IMR-90 (cell line): ENCODE measurements around the gene SBF1. TPM values are rescaled to one million over a fixed set of nuclear protein-coding genes. Genes with fewer than 3 reads are reported as not detected.

Experiments used
- ATAC-seq: fragments of 200-7000 bp; cut with Tn5 transposase; 2 replicates; pipeline ENCODE4 v1.9.1; 2020; ENCODE audit warnings: low read depth, mild to moderate bottlenecking, moderate library complexity
- BruUV-seq: library from RNA; stranded (reverse); fragments of 400-500 nt; replicated peaks from 2 replicates; lab custom pipeline; 2021; lab: Mats Ljungman, UMichigan
- CTCF ChIA-PET: fragments of 300-600 bp; formaldehyde crosslinking; extraction: SDS; loops from one replicate; lab custom pipeline; 2021; ENCODE audit warnings: antibody characterized with exemption; lab: Yijun Ruan, JAX
- POLR2A ChIA-PET: fragments of 300-600 bp; sonication (Branson Sonifier 250); formaldehyde crosslinking; loops from one replicate; lab custom pipeline; 2022; ENCODE audit warnings: antibody characterized with exemption; ENCODE audit not compliant: unreplicated experiment; lab: Charles Lee
- DNase-seq: peaks from one replicate; pipeline ENCODE4 v3.0.0; 2013
- H2AFZ ChIP-seq: replicated peaks from 2 replicates; pipeline ENCODE3; 2013; ENCODE audit warnings: low read length, mild to moderate bottlenecking; ENCODE audit not compliant: poor library complexity
- H2AK5ac ChIP-seq: 2 replicates; pipeline ENCODE4 v1.6.1; 2013; ENCODE audit warnings: low read depth, low read length, inconsistent platforms
- H2AK9ac ChIP-seq: replicated peaks from 2 replicates; pipeline ENCODE3; 2013; ENCODE audit warnings: mild to moderate bottlenecking, low read depth, low read length, moderate library complexity; ENCODE audit not compliant: poor library complexity
- H2BK120ac ChIP-seq: 2 replicates; pipeline ENCODE4 v1.6.1; 2013; ENCODE audit warnings: low read depth, low read length, inconsistent platforms
- H2BK15ac ChIP-seq: 3 replicates; pipeline ENCODE4 v1.6.1; 2013; ENCODE audit warnings: low read depth, low read length, inconsistent platforms
- H2BK20ac ChIP-seq: 2 replicates; pipeline ENCODE4 v1.6.1; 2013; ENCODE audit warnings: low read depth, mild to moderate bottlenecking, inconsistent platforms, low read length, moderate library complexity
- H2BK5ac ChIP-seq: 2 replicates; pipeline ENCODE4 v1.6.1; 2013; ENCODE audit warnings: mild to moderate bottlenecking, low read depth, low read length, inconsistent platforms; ENCODE audit not compliant: poor library complexity, severe bottlenecking
- H3K14ac ChIP-seq: replicated peaks from 2 replicates; pipeline ENCODE4 v1.6.1; 2013; ENCODE audit warnings: low read depth, low read length, inconsistent platforms
- H3K18ac ChIP-seq: 2 replicates; pipeline ENCODE4 v1.6.1; 2013; ENCODE audit warnings: low read depth, low read length, control low read depth
- H3K23ac ChIP-seq: 2 replicates; pipeline ENCODE4 v1.6.1; 2013; ENCODE audit warnings: low read depth, low read length, inconsistent platforms
- H3K27ac ChIP-seq: 2 replicates; pipeline ENCODE4 v1.5.1; 2013; ENCODE audit warnings: mild to moderate bottlenecking, control low read depth, low read length; ENCODE audit not compliant: insufficient read depth
- H3K27me3 ChIP-seq: 2 replicates; pipeline ENCODE4 v1.6.1; 2013; ENCODE audit warnings: low read length; ENCODE audit not compliant: control insufficient read depth, insufficient read depth
- H3K36me3 ChIP-seq: 2 replicates; pipeline ENCODE4 v1.6.1; 2013; ENCODE audit warnings: low read length, mixed read lengths; ENCODE audit not compliant: control insufficient read depth, insufficient read depth
- H3K4ac ChIP-seq: 2 replicates; pipeline ENCODE4 v1.6.1; 2013; ENCODE audit warnings: low read depth, low read length, inconsistent platforms
- H3K4me1 ChIP-seq: 2 replicates; pipeline ENCODE4 v1.6.1; 2013; ENCODE audit warnings: low read length, mixed read lengths; ENCODE audit not compliant: control insufficient read depth, insufficient read depth
- H3K4me2 ChIP-seq: 2 replicates; pipeline ENCODE4 v1.6.1; 2013; ENCODE audit warnings: low read depth, mild to moderate bottlenecking, control low read depth, low read length, moderate library complexity
- H3K4me3 ChIP-seq: 2 replicates; pipeline ENCODE4 v1.5.1; 2013; ENCODE audit warnings: low read depth, mild to moderate bottlenecking, control low read depth, low read length, moderate library complexity; ENCODE audit not compliant: insufficient read depth
- H3K56ac ChIP-seq: 2 replicates; pipeline ENCODE4 v1.6.1; 2013; ENCODE audit warnings: low read length, inconsistent platforms; ENCODE audit not compliant: insufficient read depth; ENCODE audit errors: extremely low read depth
- H3K79me1 ChIP-seq, 2 experiments: 2 replicates each; pipeline ENCODE4 v1.6.1; 2013; ENCODE audit warnings: low read length in 2 of 2, inconsistent platforms in 1 of 2, low read depth in 1 of 2
- H3K9ac ChIP-seq: 2 replicates; pipeline ENCODE4 v1.6.1; 2013; ENCODE audit warnings: low read depth, low read length, control low read depth
- H3K9me1 ChIP-seq: 2 replicates; pipeline ENCODE4 v1.6.1; 2013; ENCODE audit warnings: low read length, inconsistent platforms; ENCODE audit not compliant: insufficient read depth
- H3K9me3 ChIP-seq: 2 replicates; pipeline ENCODE4 v1.6.1; 2013; ENCODE audit warnings: low read length; ENCODE audit not compliant: control insufficient read depth, insufficient read depth
- H4K20me1 ChIP-seq: 2 replicates; pipeline ENCODE4 v1.6.1; 2013; ENCODE audit warnings: low read length, inconsistent platforms; ENCODE audit not compliant: insufficient read depth
- H4K5ac ChIP-seq: 2 replicates; pipeline ENCODE4 v1.6.1; 2013; ENCODE audit warnings: mild to moderate bottlenecking, low read depth, low read length, control low read depth
- H4K8ac ChIP-seq, 2 experiments: 2 replicates each; pipeline ENCODE4 v1.6.1; 2013; ENCODE audit warnings: low read depth in 2 of 2, low read length in 2 of 2, control low read depth in 1 of 2, inconsistent platforms in 1 of 2
- H4K91ac ChIP-seq: 2 replicates; pipeline ENCODE4 v1.6.1; 2013; ENCODE audit warnings: low read depth, low read length, inconsistent platforms; ENCODE audit not compliant: insufficient read depth
- BHLHE40 ChIP-seq: fragments of 150-350 bp; IDR thresholded peaks from 2 replicates; pipeline ENCODE4 v1.6.1; 2016; ENCODE audit warnings: mild to moderate bottlenecking, low read depth, low read length
- CEBPB ChIP-seq: IDR thresholded peaks from 2 replicates; pipeline ENCODE4 v1.6.1; 2012; ENCODE audit warnings: low read depth, low read length, improper control_type of control experiment
- CHD1 ChIP-seq: IDR thresholded peaks from 2 replicates; pipeline ENCODE4 v1.6.1; 2012; ENCODE audit warnings: low read depth, low read length, improper control_type of control experiment
- CTCF ChIP-seq: conservative IDR thresholded peaks from 2 replicates; pipeline ENCODE4 v1.5.1; 2012; ENCODE audit warnings: mild to moderate bottlenecking, low read depth, low read length, improper control_type of control experiment
- ELK1 ChIP-seq: fragments of 150-350 bp; IDR thresholded peaks from 2 replicates; pipeline ENCODE4 v1.6.1; 2016; ENCODE audit warnings: low read depth, mild to moderate bottlenecking, low read length, moderate library complexity, borderline replicate concordance
- FOS ChIP-seq: fragments of 150-350 bp; IDR thresholded peaks from 2 replicates; pipeline ENCODE4 v1.6.1; 2016; ENCODE audit warnings: low read depth, low read length
- MAFK ChIP-seq: IDR thresholded peaks from 2 replicates; pipeline ENCODE4 v1.6.1; 2012; ENCODE audit warnings: low read depth, low read length, improper control_type of control experiment
- MXI1 ChIP-seq: IDR thresholded peaks from 2 replicates; pipeline ENCODE4 v1.6.1; 2012; ENCODE audit warnings: low read depth, mild to moderate bottlenecking, low read length, moderate library complexity, borderline replicate concordance
- NFE2L2 ChIP-seq: fragments of 150-350 bp; IDR thresholded peaks from 2 replicates; pipeline ENCODE4 v1.6.1; 2016; ENCODE audit warnings: low read depth, mild to moderate bottlenecking, low read length
- POLR2A ChIP-seq: IDR thresholded peaks from 2 replicates; pipeline ENCODE4 v1.6.1; 2012; ENCODE audit warnings: mild to moderate bottlenecking, low read depth, low read length
- RAD21 ChIP-seq: IDR thresholded peaks from 2 replicates; pipeline ENCODE4 v1.6.1; 2012; ENCODE audit warnings: low read length, improper control_type of control experiment
- RCOR1 ChIP-seq: IDR thresholded peaks from 2 replicates; pipeline ENCODE4 v1.6.1; 2012; ENCODE audit warnings: mild to moderate bottlenecking, low read length, improper control_type of control experiment; ENCODE audit not compliant: insufficient replicate concordance
- RFX5 ChIP-seq: IDR thresholded peaks from 2 replicates; pipeline ENCODE4 v1.8.0; 2012; ENCODE audit warnings: low read depth, mild to moderate bottlenecking, low read length, moderate library complexity
- SMC3 ChIP-seq: fragments of 150-350 bp; IDR thresholded peaks from 2 replicates; pipeline ENCODE4 v1.6.1; 2016; ENCODE audit warnings: low read depth, mild to moderate bottlenecking, antibody characterized with exemption, low read length, moderate library complexity
- USF2 ChIP-seq: fragments of 150-350 bp; IDR thresholded peaks from 2 replicates; pipeline ENCODE4 v1.6.1; 2017; ENCODE audit warnings: mild to moderate bottlenecking, antibody characterized with exemption, low read length, low read depth
- WGBS, 2 experiments: methylation state at CpG; one replicate each; pipeline versions ENCODE4 v1.1.5 to v1.1.7; 2013; ENCODE audit warnings: missing lambda C conversion rate in 2 of 2; ENCODE audit not compliant: insufficient read length in 1 of 2; ENCODE audit errors: extremely low coverage in 2 of 2; 5-methylcytosine and 5-hydroxymethylcytosine counted together
- dilution Hi-C: fragments of 300-500 bp; cut with HindIII; formaldehyde crosslinking; loops from one replicate; pipeline ENCODE4 v1.14.3; 2018; ENCODE audit warnings: low sequenced_read_pairs; ENCODE audit not compliant: unreplicated experiment
- in situ Hi-C: fragments of 300-500 bp; cut with MboI; formaldehyde crosslinking; loops from 3 replicates; pipeline ENCODE4 v1.14.3; 2019; ENCODE audit warnings: low sequenced_read_pairs, inconsistent platforms, mixed read lengths
- intact Hi-C: fragments of 100-400 bp; cut with micrococcal nuclease; formaldehyde crosslinking; loops from 2 replicates; pipeline ENCODE4 v1.10.0; 2022
- polyA plus RNA-seq, 3 experiments: library from polyadenylated mRNA; depleted of rRNA; stranded (reverse); fragments of >200 nt; gene quantifications; 2 replicates each; pipeline ENCODE4 v1.2.3, GENCODE V29; 2012; ENCODE audit warnings: low replicate concordance in 1 of 3
- total RNA-seq: library from RNA; depleted of rRNA; stranded (reverse); fragments of >200 nt; gene quantifications from 2 replicates; pipeline ENCODE4 v1.2.3, GENCODE V29; 2012

SBF1 gene
- total and polyA plus RNA-seq, 2 of the 4 experiments (the other 2 are of a cell fraction) = 21.5 to 33.2 TPM

- no peak for ATAC-seq
- no peak overlapping the region for H2BK5ac ChIP-seq
- 99% methylated on average over 19 of the region's 35 CpGs; no CpG with 5 or more reads in 1 of the 2 experiments for WGBS, 2 experiments
- H3K79me1 ChIP-seq = peaks cover 6% of the 10 kb centered on the region in 2 experiments; a peak in 3 of 4 replicates
- H3K36me3 ChIP-seq = peaks cover 61% of the 10 kb centered on the region
- no peaks in the 10 kb centered on the region for H3K4me1 ChIP-seq
- H2BK20ac ChIP-seq = no peak overlapping the region
- H3K4me3 ChIP-seq = no peak overlapping the region
- H2AK5ac ChIP-seq = no peak overlapping the region
- H4K91ac ChIP-seq = no peak overlapping the region
- H2BK120ac ChIP-seq = no peak overlapping the region
- no peak overlapping the region for H3K27ac ChIP-seq
- no peaks in the 10 kb centered on the region for H3K27me3 ChIP-seq
- ChIA-PET CTCF (no interaction called here), POLR2A (no interaction called here)
- H2AFZ ChIP-seq = no peak overlapping the region
- H4K5ac ChIP-seq = no peak overlapping the region
- TF ChIP-seq RCOR1 (no peak), NFE2L2 (no peak), SMC3 (no peak), RAD21 (no peak), BHLHE40 (no peak), USF2 (no peak), CHD1 (no peak), CEBPB (no peak), CTCF (no peak), POLR2A (no peak), ELK1 (no peak), MAFK (no peak), MXI1 (no peak), RFX5 (no peak), FOS (no peak)
- in situ Hi-C loops = no loop called here
- dilution Hi-C loops = no loop called here
- no peak overlapping the region for H2BK15ac ChIP-seq
- no peak overlapping the region for H3K18ac ChIP-seq
- intact Hi-C loops = no loop called here
- no peak overlapping the region for H3K4ac ChIP-seq
- H3K9ac ChIP-seq = no peak overlapping the region
- BruUV-seq = no TSS peak
- no peak overlapping the region for H3K4me2 ChIP-seq
- no peak overlapping the region for H3K14ac ChIP-seq
- no peak overlapping the region for H3K23ac ChIP-seq
- no peak for DNase-seq
- no peak overlapping the region for H4K8ac ChIP-seq
- H4K20me1 ChIP-seq = no peaks in the 10 kb centered on the region; the same call in 1 of the 2 replicates
- H2AK9ac ChIP-seq = no peak overlapping the region
- no peak overlapping the region for H3K56ac ChIP-seq
- no peaks in the 10 kb centered on the region for H3K9me1 ChIP-seq
- H3K9me3 ChIP-seq = no peaks in the 10 kb centered on the region
Observed at GRCh38 chr22:50432131-50432876, 42.5 kb downstream of the SBF1 start.
